IPS DF 6.9 (cell line): Measurements from ENCODE around the gene WDFY1.
"Not testable (repeated sequence)": the region's sequence is repeated elsewhere in the genome, so short reads cannot be mapped to it uniquely, and the experiment has no call there.

Source experiments
- DNase-seq: peaks from one replicate; pipeline ENCODE4 v3.0.0-alpha.2; 2013; ENCODE audit warnings: low read depth, low spot score
- H3K27ac ChIP-seq: one replicate; pipeline ENCODE4 v1.5.1; 2013; ENCODE audit warnings: low read length, control low read depth
- H3K27me3 ChIP-seq: 2 replicates; pipeline ENCODE4 v1.6.1; 2013; ENCODE audit warnings: mild to moderate bottlenecking, low read length; ENCODE audit not compliant: control insufficient read depth, insufficient read depth
- H3K36me3 ChIP-seq: 2 replicates; pipeline ENCODE4 v1.6.1; 2013; ENCODE audit warnings: low read length; ENCODE audit not compliant: control insufficient read depth, insufficient read depth
- H3K4me1 ChIP-seq: 2 replicates; pipeline ENCODE4 v1.6.1; 2013; ENCODE audit warnings: low read length; ENCODE audit not compliant: control insufficient read depth, insufficient read depth
- H3K4me3 ChIP-seq: 2 replicates; pipeline ENCODE4 v1.5.1; 2013; ENCODE audit warnings: mild to moderate bottlenecking, low read length
- H3K9me3 ChIP-seq: 2 replicates; pipeline ENCODE4 v1.6.1; 2013; ENCODE audit warnings: low read length, inconsistent platforms; ENCODE audit not compliant: control insufficient read depth, insufficient read depth
- WGBS: extraction: QIAGEN DNeasy Blood & Tissue Kit; methylation state at CpG from one replicate; pipeline ENCODE4 v1.1.7; 2013; ENCODE audit warnings: mixed read lengths, missing lambda C conversion rate; ENCODE audit not compliant: insufficient read length, insufficient coverage; 5-methylcytosine and 5-hydroxymethylcytosine counted together

The WDFY1 gene

DNA sequence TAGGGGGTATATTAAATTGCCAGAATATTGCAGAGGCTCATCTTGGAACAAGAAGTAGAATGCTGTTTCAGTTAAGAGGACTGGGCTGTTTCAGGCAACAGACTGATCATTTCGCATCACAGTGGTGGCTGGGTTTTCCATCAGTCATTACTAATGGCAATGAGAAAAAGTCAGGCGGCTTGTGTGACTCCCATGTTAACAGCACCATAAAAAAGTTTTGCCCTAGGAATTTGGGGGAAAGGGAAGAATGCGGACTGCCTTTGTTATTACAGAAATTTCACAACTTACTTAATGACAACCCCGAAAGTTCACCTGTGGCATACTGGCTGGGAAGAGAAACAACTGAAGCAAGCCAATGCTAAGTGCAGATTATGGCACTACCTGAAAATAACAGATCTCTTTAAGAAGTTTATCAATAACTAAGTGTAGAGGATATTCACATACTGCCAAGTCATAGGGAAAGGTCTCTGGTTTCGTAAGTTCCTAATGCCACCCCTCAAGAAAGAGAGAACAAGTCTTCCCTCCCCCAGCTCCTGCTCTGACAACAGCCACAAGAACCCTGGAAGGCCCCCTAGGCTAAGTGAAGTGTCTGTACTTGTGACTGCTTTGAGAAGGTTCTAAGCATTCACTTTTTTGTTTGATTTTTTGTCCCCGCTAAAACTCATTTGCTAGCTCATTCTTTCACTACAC is 67.3 kb downstream of the WDFY1 start:
- WGBS, result no CpG with 5 or more reads among the region's 6 CpGs
- Histone ChIP-seq H3K4me1 (no peaks in the 10 kb centered on the region), H3K36me3 (peaks cover 15% of the 10 kb centered on the region), H3K9me3 (no peaks in the 10 kb centered on the region), H3K4me3 (no peak overlapping the region), H3K27me3 (no peaks in the 10 kb centered on the region), H3K27ac (no peak overlapping the region)
- no peak for DNase-seq

DNA sequence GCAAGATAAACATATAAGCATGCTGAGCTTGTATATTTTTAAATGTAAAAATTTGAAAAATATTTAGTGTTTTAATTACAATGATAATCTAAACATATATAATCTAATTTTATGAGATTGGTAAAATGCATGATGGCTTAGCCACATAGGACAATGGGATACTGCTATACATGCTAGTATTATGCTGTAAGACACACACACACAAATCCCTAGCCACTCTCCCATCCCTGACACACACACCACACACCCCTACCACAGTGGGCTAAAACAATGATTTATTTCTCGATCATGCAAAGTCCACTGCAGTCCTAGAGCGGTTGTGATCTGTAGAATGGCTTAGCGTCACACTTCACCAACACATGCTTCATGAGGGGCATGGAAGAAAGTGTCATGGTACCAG is 71.5 kb downstream of the WDFY1 start:
- no peak for DNase-seq
- WGBS, result no CpG with 5 or more reads among the region's 3 CpGs
- Histone ChIP-seq H3K36me3 (peaks cover 6% of the 10 kb centered on the region; the same call in 1 of the 2 replicates), H3K4me1 (no peaks in the 10 kb centered on the region), H3K27me3 (no peaks in the 10 kb centered on the region), H3K9me3 (no peaks in the 10 kb centered on the region), H3K27ac (no peak overlapping the region), H3K4me3 (no peak overlapping the region)

DNA sequence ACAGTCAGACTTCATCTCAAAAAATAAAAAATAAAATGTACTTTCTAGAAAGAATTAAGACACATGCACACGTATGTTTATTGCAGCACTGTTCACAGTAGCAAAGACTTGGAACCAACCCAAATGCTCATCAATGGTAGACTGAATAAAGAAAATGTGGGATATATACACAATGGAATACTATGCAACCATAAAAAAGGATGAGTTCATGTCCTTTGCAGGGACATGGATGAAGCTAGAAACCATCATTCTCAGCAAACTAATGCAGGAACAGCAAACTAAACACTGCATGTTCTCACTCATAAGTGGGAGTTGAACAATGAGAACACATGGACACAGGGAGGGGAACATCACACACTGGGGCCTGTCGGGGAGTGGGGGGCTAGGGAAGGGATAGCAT is 72.4 kb downstream of the WDFY1 start:
- H3K27me3 ChIP-seq, H3K36me3 ChIP-seq, H3K4me1 ChIP-seq, H3K4me3 ChIP-seq, H3K9me3 ChIP-seq, DNase-seq, H3K27ac ChIP-seq: not testable (repeated sequence)
- WGBS, result no CpG with 5 or more reads among the region's 2 CpGs

DNA sequence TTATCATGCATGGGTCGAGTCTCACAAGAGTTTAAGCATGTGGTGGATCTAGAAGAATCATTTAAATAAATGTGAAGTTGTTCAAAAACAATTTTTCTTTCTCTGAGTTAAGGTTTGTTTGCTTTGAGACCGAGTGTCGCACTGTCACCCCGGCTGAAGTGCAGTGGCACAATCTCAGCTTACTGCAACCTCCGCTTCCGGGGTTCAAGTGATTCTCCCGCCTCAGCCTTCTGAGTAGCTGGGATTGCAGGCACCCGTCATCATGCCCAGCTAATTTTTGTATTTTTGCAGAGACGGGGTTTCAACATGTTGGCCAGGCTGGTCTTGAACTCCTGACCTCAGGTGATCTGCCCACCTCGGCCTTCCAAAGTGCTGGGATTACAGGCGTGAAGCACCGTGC is 73.5 kb downstream of the WDFY1 start:
- not testable (repeated sequence) for H3K4me1 ChIP-seq, H3K9me3 ChIP-seq, H3K27me3 ChIP-seq, H3K4me3 ChIP-seq, H3K36me3 ChIP-seq, DNase-seq, H3K27ac ChIP-seq
- WGBS, result no CpG with 5 or more reads among the region's 12 CpGs

DNA sequence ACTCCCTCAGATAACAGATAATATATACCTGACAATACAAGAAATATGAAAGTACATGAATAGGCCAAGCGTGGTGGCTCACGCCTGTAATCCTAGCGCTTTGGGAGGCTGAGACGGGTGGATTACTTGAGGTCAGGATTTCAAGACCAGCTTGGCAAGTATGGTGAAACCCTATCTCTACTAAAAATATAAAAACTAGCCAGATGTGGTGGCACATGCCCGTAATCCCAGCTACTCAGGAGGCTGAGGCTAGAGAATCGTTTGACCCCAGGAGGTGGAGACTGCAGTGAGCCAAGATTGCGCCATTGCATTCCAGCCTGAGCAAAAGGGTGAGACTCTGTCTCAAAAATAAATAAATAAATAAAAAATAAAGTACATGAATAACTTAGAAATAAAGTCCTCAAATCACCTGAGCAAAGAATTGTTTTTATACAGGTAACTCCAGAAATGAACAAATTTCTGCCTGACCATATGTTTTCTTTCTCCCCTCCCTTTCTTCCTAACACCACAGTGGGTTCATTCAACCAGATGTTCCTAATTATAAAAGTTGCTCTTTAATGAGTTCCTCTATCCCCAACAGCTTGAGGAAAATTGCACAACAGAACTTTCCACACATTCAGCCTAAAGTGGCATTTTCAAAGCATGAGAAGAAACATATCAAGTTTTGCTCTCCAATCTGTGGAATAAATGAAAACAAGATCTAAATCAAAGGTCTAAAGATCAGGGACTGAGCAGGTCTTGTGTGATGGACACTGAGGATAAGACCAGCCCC is 74.1 kb downstream of the WDFY1 start:
- Histone ChIP-seq H3K4me3 (no peak overlapping the region), H3K4me1 (no peaks in the 10 kb centered on the region), H3K9me3 (no peaks in the 10 kb centered on the region), H3K27me3 (no peaks in the 10 kb centered on the region), H3K36me3 (no peaks in the 10 kb centered on the region), H3K27ac (no peak overlapping the region)
- no peak for DNase-seq
- WGBS, result no CpG with 5 or more reads among the region's 7 CpGs

DNA sequence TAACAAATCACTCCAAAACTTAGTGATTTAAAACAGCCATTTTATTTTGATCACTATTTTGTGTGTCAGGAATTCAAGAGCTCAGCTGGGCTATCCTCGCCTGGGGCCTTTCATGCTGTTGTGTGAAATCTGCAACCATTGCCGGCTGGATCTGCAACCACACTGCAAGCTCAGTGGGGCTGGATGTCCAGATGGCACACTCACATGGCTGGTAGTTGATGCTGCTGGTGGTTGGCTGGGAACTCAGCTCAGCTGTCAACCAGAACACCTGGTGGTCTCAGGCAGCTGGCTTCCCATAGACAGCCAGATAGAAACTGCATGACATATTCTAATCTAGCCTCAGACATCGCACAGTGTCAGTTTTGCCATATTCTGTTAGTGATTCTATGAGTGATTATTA is 77.1 kb downstream of the WDFY1 start:
- H3K9me3 ChIP-seq, result no peaks in the 10 kb centered on the region
- no peaks in the 10 kb centered on the region for H3K27me3 ChIP-seq
- no peak for DNase-seq
- no CpG with 5 or more reads among the region's 3 CpGs for WGBS
- no peaks in the 10 kb centered on the region for H3K4me1 ChIP-seq
- H3K4me3 ChIP-seq, result no peak overlapping the region
- no peak overlapping the region for H3K27ac ChIP-seq
- H3K36me3 ChIP-seq, result no peaks in the 10 kb centered on the region

DNA sequence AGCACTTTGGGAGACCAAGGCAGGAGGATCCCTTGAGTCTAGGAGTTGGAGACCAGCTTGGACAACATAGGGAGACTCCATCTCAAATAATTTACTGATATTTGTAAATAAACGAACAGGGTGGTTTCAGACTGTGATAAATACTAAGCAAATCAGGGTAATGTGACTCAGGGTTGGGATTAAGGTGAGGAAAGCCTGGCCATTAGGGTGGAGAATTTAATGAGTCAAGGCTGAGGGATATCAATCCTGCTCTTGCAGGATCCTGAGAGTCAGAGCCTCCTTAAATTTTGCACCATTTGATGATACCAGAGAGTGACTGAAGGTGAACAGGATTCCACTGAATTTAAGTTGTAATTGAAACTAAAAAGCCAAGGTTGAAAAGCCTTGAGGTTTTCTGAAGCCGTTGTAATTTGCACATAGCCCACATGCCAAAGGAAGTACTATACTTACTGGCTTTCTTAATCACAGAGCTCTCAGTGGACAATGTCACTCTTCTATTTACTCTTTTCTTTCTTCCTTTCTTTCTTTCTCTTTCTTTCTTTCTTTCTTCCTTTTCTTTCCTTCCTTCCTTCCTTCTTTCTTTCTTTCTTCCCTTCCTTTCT is 79.1 kb downstream of the WDFY1 start:
- DNase-seq, result no peak
- WGBS, result no CpG with 5 or more reads among the region's 2 CpGs
- no peaks in the 10 kb centered on the region for H3K9me3 ChIP-seq
- no peaks in the 10 kb centered on the region for H3K27me3 ChIP-seq
- no peak overlapping the region for H3K4me3 ChIP-seq
- H3K4me1 ChIP-seq, result no peaks in the 10 kb centered on the region
- no peak overlapping the region for H3K27ac ChIP-seq
- no peaks in the 10 kb centered on the region for H3K36me3 ChIP-seq

DNA sequence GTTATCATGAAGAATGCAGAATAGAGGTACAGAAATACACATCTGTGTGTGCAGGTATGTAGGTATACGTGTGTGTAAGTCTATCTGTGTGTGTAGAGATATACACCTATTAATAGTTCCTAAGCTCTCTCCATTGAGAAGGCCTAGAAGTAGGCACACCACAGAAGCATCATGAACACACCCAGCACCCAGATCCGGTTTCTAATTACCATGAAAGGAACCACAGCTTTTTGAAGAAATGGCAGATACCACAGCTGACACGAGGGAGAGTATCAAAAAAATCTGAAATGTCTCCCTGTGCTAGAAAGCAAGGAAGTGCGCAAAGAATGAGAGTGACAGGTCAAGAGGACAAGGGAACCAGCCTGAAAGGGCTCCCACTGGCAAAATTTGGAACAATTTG is 80.0 kb downstream of the WDFY1 start:
- DNase-seq, result no peak

DNA sequence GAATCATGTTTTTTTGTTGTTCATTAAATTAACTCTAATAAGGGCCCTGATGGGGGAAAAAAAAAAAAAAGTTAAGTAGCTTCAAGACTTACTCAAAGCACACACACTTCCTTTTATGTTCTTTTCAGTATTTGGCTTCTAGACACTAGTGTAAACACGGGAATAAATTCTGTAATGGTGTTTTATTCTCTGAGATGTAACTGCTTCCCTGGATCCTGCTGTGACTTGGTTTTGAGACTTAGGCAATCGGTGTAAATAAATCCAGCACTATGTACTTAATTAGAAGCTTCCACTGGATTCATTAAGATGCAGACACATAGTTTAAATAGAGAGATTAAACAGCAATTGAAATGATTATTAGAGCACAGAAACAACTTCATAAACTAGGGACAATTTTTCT is 81.6 kb downstream of the WDFY1 start:
- no peaks in the 10 kb centered on the region for H3K4me1 ChIP-seq
- no peak overlapping the region for H3K27ac ChIP-seq

More for the DNA sequence above, 80.0 kb downstream of the WDFY1 start:
- Histone ChIP-seq H3K36me3 (no peaks in the 10 kb centered on the region), H3K9me3 (no peaks in the 10 kb centered on the region), H3K27ac (no peak overlapping the region), H3K4me3 (no peak overlapping the region), H3K4me1 (no peaks in the 10 kb centered on the region), H3K27me3 (no peaks in the 10 kb centered on the region)
- no CpG with 5 or more reads among the region's 4 CpGs for WGBS

DNA sequence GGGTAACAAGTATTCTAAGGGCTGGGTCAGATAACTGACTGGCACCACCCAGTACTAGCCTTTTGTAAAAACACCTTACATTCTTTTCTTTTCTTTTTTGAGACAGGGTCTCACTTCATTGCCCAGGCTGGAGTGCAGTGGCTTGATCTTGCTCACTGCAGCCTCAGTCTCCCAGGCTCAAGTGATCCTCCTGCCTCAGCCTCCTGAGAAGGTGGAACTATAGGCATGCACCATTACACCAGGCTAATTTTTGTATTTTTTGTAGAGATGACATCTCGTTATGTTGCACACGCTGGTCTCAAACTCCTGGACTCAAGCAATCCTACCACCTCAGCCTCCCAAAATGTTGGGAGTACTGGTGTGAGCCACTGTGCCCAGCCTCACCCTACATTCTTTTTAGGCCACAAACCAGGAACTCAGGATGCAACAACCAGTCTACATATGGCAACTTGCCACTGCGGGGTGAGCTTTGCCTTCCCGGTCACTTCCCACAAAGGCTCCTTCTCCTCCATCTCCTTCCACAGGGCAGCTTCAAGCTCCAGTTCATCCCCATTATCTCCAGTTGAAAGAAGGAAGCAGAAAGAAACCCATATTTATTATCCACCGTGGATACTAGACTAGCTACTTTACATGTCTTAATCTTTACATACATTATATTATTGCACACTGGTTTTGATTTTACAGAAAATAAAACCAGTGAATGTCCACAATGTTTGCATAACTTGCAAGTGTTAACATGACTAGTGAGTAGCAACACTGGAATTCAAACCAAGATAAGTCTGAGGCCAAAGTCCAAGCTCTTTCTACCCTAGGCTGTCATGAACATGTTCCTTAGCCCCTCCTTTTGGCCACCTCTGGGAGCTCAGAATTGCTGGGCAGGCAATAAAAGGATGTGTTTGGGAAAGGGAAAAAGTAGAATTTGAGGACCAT is 84.1 kb downstream of the WDFY1 start:
- DNase-seq, result no peak

More for the DNA sequence above, 81.6 kb downstream of the WDFY1 start:
- H3K9me3 ChIP-seq, result no peaks in the 10 kb centered on the region
- no peak for DNase-seq
- no peak overlapping the region for H3K4me3 ChIP-seq
- H3K27me3 ChIP-seq, result no peaks in the 10 kb centered on the region
- no peaks in the 10 kb centered on the region for H3K36me3 ChIP-seq
- WGBS, result no CpG with 5 or more reads among the region's 2 CpGs

More for the DNA sequence above, 84.1 kb downstream of the WDFY1 start:
- no peaks in the 10 kb centered on the region for H3K4me1 ChIP-seq
- H3K9me3 ChIP-seq, result no peaks in the 10 kb centered on the region
- WGBS, result no CpG with 5 or more reads among the region's 5 CpGs
- H3K4me3 ChIP-seq, result no peak overlapping the region
- H3K27me3 ChIP-seq, result no peaks in the 10 kb centered on the region
- H3K36me3 ChIP-seq, result no peaks in the 10 kb centered on the region
- no peak overlapping the region for H3K27ac ChIP-seq
